ENCODE measurements around the gene PPIL6. TPM values are rescaled to one million over a fixed set of nuclear protein-coding genes. Genes with fewer than 3 reads are reported as not detected.

Gene PPIL6
- polyA plus RNA-seq, 3 donors, result 14.9 to 18.1 (median 15.5) TPM

Other genes with a start within 250 kb of the PPIL6 start
- 100 to 1,000 TPM; 423 to 525 (median 512) TPM for gene CD164, start 58.2 kb downstream of the PPIL6 start, polyA plus RNA-seq (ENCODE audit: insufficient read length in 3 of 3)
- 10 to 100 TPM; 12.7 to 15.6 (median 15.3) TPM for gene SMPD2, start 96 bp upstream of the PPIL6 start, polyA plus RNA-seq (ENCODE audit: insufficient read length in 3 of 3)
- 10 to 100 TPM; 25.8 to 32.5 (median 32.4) TPM for gene MICAL1, start 15.1 kb upstream of the PPIL6 start, polyA plus RNA-seq (ENCODE audit: insufficient read length in 3 of 3)
- gene ZBTB24, start 42.6 kb upstream of the PPIL6 start, polyA plus RNA-seq (ENCODE audit: insufficient read length in 3 of 3), result 10 to 100 TPM; 12.4 to 17.4 (median 14.8) TPM

Data from renal pelvis (tissue), 3 donors.